ENCODE measurements around the gene NFKB2. TPM values are rescaled to one million over a fixed set of nuclear protein-coding genes. Genes with fewer than 3 reads are reported as not detected.

The NFKB2 gene
- total and polyA plus RNA-seq, 2 of the 4 experiments (the other 2 are of a cell fraction) = 16.1 to 32.3 TPM

- DNase-seq (no peak), ATAC-seq (ENCODE audit: low read depth) (no peak)
- Histone ChIP-seq H3K9me3 (ENCODE audit: control insufficient read depth, insufficient read depth, low read length) (no peaks in the 10 kb centered on the region), H2AK5ac (ENCODE audit: low read depth, low read length) (no peak overlapping the region), H4K91ac (ENCODE audit: insufficient read depth, low read depth, low read length) (no peak overlapping the region), H4K20me1 (ENCODE audit: insufficient read depth, low read length) (no peaks in the 10 kb centered on the region), H4K8ac (ENCODE audit: low read depth in 2 of 2, low read length in 2 of 2) (no peak overlapping the region; a peak in 1 of 4 replicates), H2AK9ac (replicated peaks; ENCODE audit: low read depth, low read length, poor library complexity) (no peak overlapping the region), H3K9ac (ENCODE audit: low read depth, low read length) (no peak overlapping the region), H3K9me1 (ENCODE audit: insufficient read depth, low read length) (peaks cover 11% of the 10 kb centered on the region; the same call in 1 of the 2 replicates), H2BK20ac (ENCODE audit: low read depth, low read length) (no peak overlapping the region), H3K4me3 (ENCODE audit: insufficient read depth, low read depth, low read length) (no peak overlapping the region), H3K4me2 (ENCODE audit: low read depth, low read length) (no peak overlapping the region), H3K27ac (ENCODE audit: insufficient read depth, low read length) (no peak overlapping the region), H3K23ac (ENCODE audit: low read depth, low read length) (no peak overlapping the region), H3K18ac (ENCODE audit: low read depth, low read length) (no peak overlapping the region), H2BK5ac (ENCODE audit: low read depth, low read length, poor library complexity, severe bottlenecking) (no peak overlapping the region), H4K5ac (ENCODE audit: low read depth, low read length) (no peak overlapping the region), H3K36me3 (ENCODE audit: control insufficient read depth, insufficient read depth, low read length) (no peaks in the 10 kb centered on the region), H2AFZ (replicated peaks; ENCODE audit: low read length, poor library complexity) (no peak overlapping the region), H2BK15ac (ENCODE audit: low read depth, low read length) (no peak overlapping the region), H3K79me1 (ENCODE audit: low read depth in 1 of 2, low read length in 2 of 2) (peaks cover 0 to 4% of the 10 kb centered on the region in 2 experiments; a peak in 1 of 4 replicates), H3K4me1 (ENCODE audit: control insufficient read depth, insufficient read depth, low read length) (peaks cover 8% of the 10 kb centered on the region; the same call in 1 of the 2 replicates), H2BK120ac (ENCODE audit: low read depth, low read length) (no peak overlapping the region), H3K4ac (ENCODE audit: low read depth, low read length) (no peak overlapping the region), H3K27me3 (ENCODE audit: control insufficient read depth, insufficient read depth, low read length) (peaks cover 68% of the 10 kb centered on the region), H3K14ac (replicated peaks; ENCODE audit: low read depth, low read length) (no peak overlapping the region), H3K56ac (ENCODE audit: extremely low read depth, insufficient read depth, low read length) (no peak overlapping the region)
- POLR2A ChIA-PET (ENCODE audit: unreplicated experiment) = no interaction called here
- BruUV-seq (replicated peaks) = no TSS peak
- TF ChIP-seq RAD21 (IDR thresholded peaks at IDR 0.05; ENCODE audit: low read length) = no peak
- TF ChIP-seq CEBPB (IDR thresholded peaks at IDR 0.05; ENCODE audit: low read depth, low read length) = no peak
- TF ChIP-seq SMC3 (IDR thresholded peaks at IDR 0.05; ENCODE audit: low read depth, low read length) = no peak
- no peak for TF ChIP-seq RFX5 (IDR thresholded peaks at IDR 0.05; ENCODE audit: low read depth, low read length)
- TF ChIP-seq MAFK (IDR thresholded peaks at IDR 0.05; ENCODE audit: low read depth, low read length) = no peak
- TF ChIP-seq, protein P1, sequence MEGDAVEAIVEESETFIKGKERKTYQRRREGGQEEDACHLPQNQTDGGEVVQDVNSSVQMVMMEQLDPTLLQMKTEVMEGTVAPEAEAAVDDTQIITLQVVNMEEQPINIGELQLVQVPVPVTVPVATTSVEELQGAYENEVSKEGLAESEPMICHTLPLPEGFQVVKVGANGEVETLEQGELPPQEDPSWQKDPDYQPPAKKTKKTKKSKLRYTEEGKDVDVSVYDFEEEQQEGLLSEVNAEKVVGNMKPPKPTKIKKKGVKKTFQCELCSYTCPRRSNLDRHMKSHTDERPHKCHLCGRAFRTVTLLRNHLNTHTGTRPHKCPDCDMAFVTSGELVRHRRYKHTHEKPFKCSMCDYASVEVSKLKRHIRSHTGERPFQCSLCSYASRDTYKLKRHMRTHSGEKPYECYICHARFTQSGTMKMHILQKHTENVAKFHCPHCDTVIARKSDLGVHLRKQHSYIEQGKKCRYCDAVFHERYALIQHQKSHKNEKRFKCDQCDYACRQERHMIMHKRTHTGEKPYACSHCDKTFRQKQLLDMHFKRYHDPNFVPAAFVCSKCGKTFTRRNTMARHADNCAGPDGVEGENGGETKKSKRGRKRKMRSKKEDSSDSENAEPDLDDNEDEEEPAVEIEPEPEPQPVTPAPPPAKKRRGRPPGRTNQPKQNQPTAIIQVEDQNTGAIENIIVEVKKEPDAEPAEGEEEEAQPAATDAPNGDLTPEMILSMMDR (conservative IDR thresholded peaks at IDR 0.05; ENCODE audit: low read depth, low read length) = no peak
- CTCF ChIA-PET = no interaction called here
- in situ Hi-C loops (cut with MboI; ENCODE audit: low sequenced_read_pairs) (no loop called here), dilution Hi-C loops (cut with HindIII; ENCODE audit: low sequenced_read_pairs, unreplicated experiment) (no loop called here), intact Hi-C loops (cut with micrococcal nuclease) (no loop called here)
- 93% methylated on average over 2 of the region's 14 CpGs; no CpG with 5 or more reads in 1 of the 2 experiments for WGBS, 2 experiments (ENCODE audit: extremely low coverage in 2 of 2, insufficient read length in 1 of 2)
These were observed 16.1 kb downstream of the NFKB2 start for GRCh38 chr10:102411341-102412255.

Measured in IMR-90 (cell line).